Mammary epithelial cell (primary cell): Measurements from ENCODE around the gene KAT6B.

ENCODE experiments used
- EZH2 ChIP-seq: IDR thresholded peaks from 2 replicates; pipeline ENCODE4 v1.6.1; 2012; ENCODE audit warnings: low read length, inconsistent platforms, borderline replicate concordance
- TF ChIP-seq, protein P1 (sequence below), 2 donors: IDR thresholded peaks in 1 of 2; conservative IDR thresholded peaks in 1 of 2; 2 replicates each; pipeline ENCODE4 v1.5.1; 2011 to 2012; ENCODE audit warnings: inconsistent platforms in 2 of 2, low read length in 2 of 2, mild to moderate bottlenecking in 2 of 2, control low read depth in 1 of 2, low read depth in 1 of 2; ENCODE audit not compliant: insufficient read depth in 1 of 2; ENCODE audit errors: extremely low read depth in 1 of 2

DNA sequence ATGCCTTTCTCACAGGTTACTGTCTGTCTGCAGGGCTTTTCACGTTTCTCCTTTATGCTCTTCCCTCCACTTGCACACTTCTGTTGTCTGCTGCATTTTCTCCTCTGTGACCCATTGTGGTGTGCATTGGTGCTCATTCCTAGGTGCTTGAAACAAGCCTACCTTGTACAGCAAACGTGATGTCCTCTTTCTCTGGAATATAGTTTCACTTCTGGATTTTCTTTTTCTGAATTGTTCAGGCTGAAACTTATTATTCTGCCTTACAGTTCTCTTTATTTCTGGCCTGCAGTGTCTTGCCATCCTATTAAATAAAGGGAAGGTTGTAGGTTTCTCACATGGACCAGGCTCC, 156.2 kb downstream of the KAT6B start:
- TF ChIP-seq, protein P1, sequence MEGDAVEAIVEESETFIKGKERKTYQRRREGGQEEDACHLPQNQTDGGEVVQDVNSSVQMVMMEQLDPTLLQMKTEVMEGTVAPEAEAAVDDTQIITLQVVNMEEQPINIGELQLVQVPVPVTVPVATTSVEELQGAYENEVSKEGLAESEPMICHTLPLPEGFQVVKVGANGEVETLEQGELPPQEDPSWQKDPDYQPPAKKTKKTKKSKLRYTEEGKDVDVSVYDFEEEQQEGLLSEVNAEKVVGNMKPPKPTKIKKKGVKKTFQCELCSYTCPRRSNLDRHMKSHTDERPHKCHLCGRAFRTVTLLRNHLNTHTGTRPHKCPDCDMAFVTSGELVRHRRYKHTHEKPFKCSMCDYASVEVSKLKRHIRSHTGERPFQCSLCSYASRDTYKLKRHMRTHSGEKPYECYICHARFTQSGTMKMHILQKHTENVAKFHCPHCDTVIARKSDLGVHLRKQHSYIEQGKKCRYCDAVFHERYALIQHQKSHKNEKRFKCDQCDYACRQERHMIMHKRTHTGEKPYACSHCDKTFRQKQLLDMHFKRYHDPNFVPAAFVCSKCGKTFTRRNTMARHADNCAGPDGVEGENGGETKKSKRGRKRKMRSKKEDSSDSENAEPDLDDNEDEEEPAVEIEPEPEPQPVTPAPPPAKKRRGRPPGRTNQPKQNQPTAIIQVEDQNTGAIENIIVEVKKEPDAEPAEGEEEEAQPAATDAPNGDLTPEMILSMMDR (conservative IDR thresholded peaks at IDR 0.05 in 1 of 2, IDR thresholded peaks at IDR 0.05 in 1 of 2; ENCODE audit: extremely low read depth in 1 of 2, insufficient read depth in 1 of 2, low read depth in 1 of 2, low read length in 2 of 2), result no peak
- no peak for TF ChIP-seq EZH2
